ENCODE data around the gene RICTOR. TPM values are rescaled to one million over a fixed set of nuclear protein-coding genes. Genes with fewer than 3 reads are reported as not detected.

Gene RICTOR
- total and polyA plus RNA-seq, 2 donors (not counting 3 experiments of a cell fraction or from before 2014, with no cell fraction given): 9.2 to 38.0 TPM

DNA sequence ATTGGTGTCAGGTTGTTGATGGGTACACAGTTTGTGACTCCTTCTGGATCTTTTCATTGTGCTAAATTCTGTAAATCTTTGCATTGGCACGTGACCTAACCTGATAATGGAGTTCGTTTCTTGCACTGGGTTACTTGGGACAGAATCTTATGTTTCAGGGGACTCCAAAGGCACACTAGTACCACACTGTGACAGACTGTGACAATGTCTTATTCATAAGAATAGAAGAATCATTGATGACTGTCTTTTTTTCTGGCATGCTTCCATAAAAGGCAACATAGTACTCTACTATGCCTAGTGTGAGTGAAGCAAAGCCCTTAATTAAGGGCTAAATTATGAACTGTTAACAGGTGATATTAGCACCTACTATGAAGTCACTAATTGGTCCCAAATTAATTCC lies 35.4 kb upstream of the RICTOR start:
- Histone ChIP-seq H3K79me2 (ENCODE audit: control insufficient read depth, insufficient read depth, low read length) (no peaks in the 10 kb centered on the region), H3K36me3 (ENCODE audit: control insufficient read depth in 2 of 2, extremely low read depth in 1 of 2, insufficient read depth in 2 of 2, low read length in 2 of 2) (no peaks in the 10 kb centered on the region), H3K4me2 (ENCODE audit: insufficient read depth, low read length) (no peak overlapping the region), H3K9ac (replicated peaks; ENCODE audit: extremely low read depth, insufficient read depth, low read length) (no peak overlapping the region), H3K4me1 (ENCODE audit: control insufficient read depth, extremely low read depth, insufficient read depth, low read length) (peaks cover 18% of the 10 kb centered on the region), H3K9me1 (replicated peaks; ENCODE audit: control insufficient read depth, extremely low read depth, insufficient read depth, low read length) (no peaks in the 10 kb centered on the region), H2AFZ (ENCODE audit: low read depth, low read length) (no peak overlapping the region), H4K20me1 (replicated peaks; ENCODE audit: control insufficient read depth, extremely low read depth, insufficient read depth, low read length) (no peaks in the 10 kb centered on the region), H3K27me3 (ENCODE audit: control insufficient read depth in 2 of 2, insufficient read depth in 2 of 2, low read length in 2 of 2) (no peaks in the 10 kb centered on the region), H3K4me3 (replicated peaks in 1 of 3; ENCODE audit: insufficient read depth in 1 of 3, low read depth in 1 of 3, low read length in 3 of 3) (no peak overlapping the region), H3K9me3 (replicated peaks; ENCODE audit: control insufficient read depth, insufficient read depth, low read length) (no peaks in the 10 kb centered on the region), H3K27ac (ENCODE audit: insufficient read depth, low read depth, low read length) (no peak overlapping the region)
- no TSS peak for BruUV-seq (replicated peaks)
- TF ChIP-seq POLR2AphosphoS5 (IDR thresholded peaks at IDR 0.05; ENCODE audit: insufficient read depth, low read depth, low read length) (no peak), POLR2A (IDR thresholded peaks at IDR 0.05; ENCODE audit: low read depth, low read length) (no peak), GATA2 (IDR thresholded peaks at IDR 0.05; ENCODE audit: insufficient read depth, insufficient read length, low read depth, low read length) (no peak), FOS (IDR thresholded peaks at IDR 0.05; ENCODE audit: borderline replicate concordance, insufficient read depth, low read length) (no peak), MYC (IDR thresholded peaks at IDR 0.05; ENCODE audit: low read depth, low read length) (no peak), EZH2 (IDR thresholded peaks at IDR 0.05; ENCODE audit: borderline replicate concordance, low read depth, low read length, severe bottlenecking) (no peak), JUN (IDR thresholded peaks at IDR 0.05; ENCODE audit: borderline replicate concordance, insufficient read depth, insufficient read length, low read depth) (no peak)
- TF ChIP-seq, protein P1, sequence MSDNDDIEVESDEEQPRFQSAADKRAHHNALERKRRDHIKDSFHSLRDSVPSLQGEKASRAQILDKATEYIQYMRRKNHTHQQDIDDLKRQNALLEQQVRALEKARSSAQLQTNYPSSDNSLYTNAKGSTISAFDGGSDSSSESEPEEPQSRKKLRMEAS (IDR thresholded peaks at IDR 0.05; ENCODE audit: insufficient read depth, insufficient read length): no peak
- TF ChIP-seq, protein P2, sequence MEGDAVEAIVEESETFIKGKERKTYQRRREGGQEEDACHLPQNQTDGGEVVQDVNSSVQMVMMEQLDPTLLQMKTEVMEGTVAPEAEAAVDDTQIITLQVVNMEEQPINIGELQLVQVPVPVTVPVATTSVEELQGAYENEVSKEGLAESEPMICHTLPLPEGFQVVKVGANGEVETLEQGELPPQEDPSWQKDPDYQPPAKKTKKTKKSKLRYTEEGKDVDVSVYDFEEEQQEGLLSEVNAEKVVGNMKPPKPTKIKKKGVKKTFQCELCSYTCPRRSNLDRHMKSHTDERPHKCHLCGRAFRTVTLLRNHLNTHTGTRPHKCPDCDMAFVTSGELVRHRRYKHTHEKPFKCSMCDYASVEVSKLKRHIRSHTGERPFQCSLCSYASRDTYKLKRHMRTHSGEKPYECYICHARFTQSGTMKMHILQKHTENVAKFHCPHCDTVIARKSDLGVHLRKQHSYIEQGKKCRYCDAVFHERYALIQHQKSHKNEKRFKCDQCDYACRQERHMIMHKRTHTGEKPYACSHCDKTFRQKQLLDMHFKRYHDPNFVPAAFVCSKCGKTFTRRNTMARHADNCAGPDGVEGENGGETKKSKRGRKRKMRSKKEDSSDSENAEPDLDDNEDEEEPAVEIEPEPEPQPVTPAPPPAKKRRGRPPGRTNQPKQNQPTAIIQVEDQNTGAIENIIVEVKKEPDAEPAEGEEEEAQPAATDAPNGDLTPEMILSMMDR (IDR thresholded peaks at IDR 0.05; ENCODE audit: extremely low read depth in 1 of 2, insufficient read depth in 1 of 2, low read depth in 1 of 2, low read length in 2 of 2): no peak
- DNase-seq (ENCODE audit: low read depth, low spot score) (no peak), FAIRE-seq (no peak)
- ChIA-PET CTCF (interaction anchor here (1.4 to 1.7 kb wide), 2 partner anchors 10 kb away, joined by 4 read pairs; no protein-coding TSS in a partner anchor), POLR2A (no interaction called here)
- dilution Hi-C loops (cut with MboI; ENCODE audit: extremely low pct_ligation_motif_present, low sequenced_read_pairs) (no loop called here), intact Hi-C loops (cut with micrococcal nuclease) (loop anchor here (5.0 kb wide), 1 partner anchor 38 kb away; no protein-coding TSS in a partner anchor)
